ENCODE data around the gene IL22RA2. TPM values are rescaled to one million over a fixed set of nuclear protein-coding genes. Genes with fewer than 3 reads are reported as not detected.

The IL22RA2 gene
- polyA plus RNA-seq, 1 donor (not counting 4 experiments of a cell fraction or from before 2014, with no cell fraction given): 0.03 TPM

- DNase-seq (ENCODE audit: low read depth, low spot score): no peak
- Histone ChIP-seq H3K36me3 (ENCODE audit: control insufficient read depth in 2 of 2, extremely low read depth in 1 of 2, insufficient read depth in 2 of 2, low read length in 2 of 2) (no peaks in the 10 kb centered on the region), H4K20me1 (ENCODE audit: control insufficient read depth, extremely low read depth, insufficient read depth, low read length) (no peaks in the 10 kb centered on the region), H3K9ac (ENCODE audit: control insufficient read depth, extremely low read depth, insufficient read depth, low read length) (no peak overlapping the region), H3K27me3 (ENCODE audit: control insufficient read depth, extremely low read depth, insufficient read depth, low read length) (no peaks in the 10 kb centered on the region), H3K27ac (ENCODE audit: control insufficient read depth, insufficient read depth, low read length) (no peak overlapping the region), H3K4me2 (ENCODE audit: control insufficient read depth, extremely low read depth, insufficient read depth, low read depth, low read length) (no peak overlapping the region), H3K79me2 (ENCODE audit: control insufficient read depth, insufficient read depth, low read length) (no peaks in the 10 kb centered on the region), H3K9me1 (ENCODE audit: control insufficient read depth, extremely low read depth, insufficient read depth, low read length) (no peaks in the 10 kb centered on the region), H2AFZ (ENCODE audit: control insufficient read depth, low read length) (no peak overlapping the region), H3K4me3 (ENCODE audit: control insufficient read depth in 2 of 3, extremely low read depth in 1 of 3, insufficient read depth in 2 of 3, low read depth in 1 of 3, low read length in 3 of 3) (no peak overlapping the region), H3K9me3 (ENCODE audit: control insufficient read depth, low read depth, low read length) (no peaks in the 10 kb centered on the region), H3K4me1 (ENCODE audit: control insufficient read depth, extremely low read depth, insufficient read depth, low read length) (no peaks in the 10 kb centered on the region)
- dilution Hi-C loops (cut with MboI; ENCODE audit: extremely low pct_ligation_motif_present, low sequenced_read_pairs): no loop called here
- FAIRE-seq: no peak
- no peak for TF ChIP-seq EZH2 (IDR thresholded peaks at IDR 0.05; ENCODE audit: low read length)
- TF ChIP-seq, protein P1, sequence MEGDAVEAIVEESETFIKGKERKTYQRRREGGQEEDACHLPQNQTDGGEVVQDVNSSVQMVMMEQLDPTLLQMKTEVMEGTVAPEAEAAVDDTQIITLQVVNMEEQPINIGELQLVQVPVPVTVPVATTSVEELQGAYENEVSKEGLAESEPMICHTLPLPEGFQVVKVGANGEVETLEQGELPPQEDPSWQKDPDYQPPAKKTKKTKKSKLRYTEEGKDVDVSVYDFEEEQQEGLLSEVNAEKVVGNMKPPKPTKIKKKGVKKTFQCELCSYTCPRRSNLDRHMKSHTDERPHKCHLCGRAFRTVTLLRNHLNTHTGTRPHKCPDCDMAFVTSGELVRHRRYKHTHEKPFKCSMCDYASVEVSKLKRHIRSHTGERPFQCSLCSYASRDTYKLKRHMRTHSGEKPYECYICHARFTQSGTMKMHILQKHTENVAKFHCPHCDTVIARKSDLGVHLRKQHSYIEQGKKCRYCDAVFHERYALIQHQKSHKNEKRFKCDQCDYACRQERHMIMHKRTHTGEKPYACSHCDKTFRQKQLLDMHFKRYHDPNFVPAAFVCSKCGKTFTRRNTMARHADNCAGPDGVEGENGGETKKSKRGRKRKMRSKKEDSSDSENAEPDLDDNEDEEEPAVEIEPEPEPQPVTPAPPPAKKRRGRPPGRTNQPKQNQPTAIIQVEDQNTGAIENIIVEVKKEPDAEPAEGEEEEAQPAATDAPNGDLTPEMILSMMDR (optimal IDR thresholded peaks at IDR 0.05 in 1 of 3, IDR thresholded peaks at IDR 0.05 in 1 of 3, conservative IDR thresholded peaks at IDR 0.05 in 1 of 3; ENCODE audit: extremely low read depth in 1 of 3, insufficient read depth in 2 of 3, low read length in 3 of 3): no peak
Measured at GRCh38 chr6:137150072-137150471, 23.4 kb downstream of the IL22RA2 start.

DNA sequence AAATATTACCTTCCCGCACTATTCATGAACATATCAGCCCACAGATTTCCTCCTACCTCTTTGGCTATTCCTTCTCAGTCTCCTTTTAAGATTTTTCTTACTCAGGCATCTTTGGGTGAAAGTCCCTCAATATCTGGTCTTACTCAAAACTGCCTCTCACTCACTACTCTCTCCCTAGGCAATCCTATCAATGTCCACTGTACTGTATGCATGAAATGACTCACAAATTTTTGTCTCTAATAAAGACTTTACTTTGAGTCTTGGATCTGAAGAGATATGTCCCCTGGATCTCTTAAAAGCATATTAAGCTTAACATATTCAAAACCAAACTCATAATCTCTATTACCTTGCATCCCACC is 24.4 kb downstream of the IL22RA2 start:
- Histone ChIP-seq H3K9ac (ENCODE audit: control insufficient read depth, extremely low read depth, insufficient read depth, low read length) (no peak overlapping the region), H3K27me3 (ENCODE audit: control insufficient read depth, extremely low read depth, insufficient read depth, low read length) (no peaks in the 10 kb centered on the region), H3K9me3 (ENCODE audit: control insufficient read depth, low read depth, low read length) (no peaks in the 10 kb centered on the region), H3K4me1 (ENCODE audit: control insufficient read depth, extremely low read depth, insufficient read depth, low read length) (no peaks in the 10 kb centered on the region), H4K20me1 (ENCODE audit: control insufficient read depth, extremely low read depth, insufficient read depth, low read length) (no peaks in the 10 kb centered on the region), H3K4me3 (ENCODE audit: control insufficient read depth in 2 of 3, extremely low read depth in 1 of 3, insufficient read depth in 2 of 3, low read depth in 1 of 3, low read length in 3 of 3) (no peak overlapping the region), H3K79me2 (ENCODE audit: control insufficient read depth, insufficient read depth, low read length) (no peaks in the 10 kb centered on the region), H3K9me1 (ENCODE audit: control insufficient read depth, extremely low read depth, insufficient read depth, low read length) (no peaks in the 10 kb centered on the region), H3K4me2 (ENCODE audit: control insufficient read depth, extremely low read depth, insufficient read depth, low read depth, low read length) (no peak overlapping the region), H2AFZ (ENCODE audit: control insufficient read depth, low read length) (no peak overlapping the region), H3K27ac (ENCODE audit: control insufficient read depth, insufficient read depth, low read length) (no peak overlapping the region), H3K36me3 (ENCODE audit: control insufficient read depth in 2 of 2, extremely low read depth in 1 of 2, insufficient read depth in 2 of 2, low read length in 2 of 2) (no peaks in the 10 kb centered on the region)
- DNase-seq (ENCODE audit: low read depth, low spot score): no peak
- dilution Hi-C loops (cut with MboI; ENCODE audit: extremely low pct_ligation_motif_present, low sequenced_read_pairs): no loop called here
- FAIRE-seq: no peak
- TF ChIP-seq, protein P1 (optimal IDR thresholded peaks at IDR 0.05 in 1 of 3, IDR thresholded peaks at IDR 0.05 in 1 of 3, conservative IDR thresholded peaks at IDR 0.05 in 1 of 3; ENCODE audit: extremely low read depth in 1 of 3, insufficient read depth in 2 of 3, low read length in 3 of 3): no peak
- TF ChIP-seq EZH2 (IDR thresholded peaks at IDR 0.05; ENCODE audit: low read length): no peak
